Natural killer cell (primary cell): ENCODE measurements around the gene KDM5B. TPM values are rescaled to one million over a fixed set of nuclear protein-coding genes. Genes with fewer than 3 reads are reported as not detected.

Source experiments
- ATAC-seq, 3 donors: fragments of 150-1000 bp in 2 of 3; fragments of 200-7000 bp in 1 of 3; cut with Tn5 transposase; 1 replicate in 1 of 3; 2 replicates in 2 of 3; pipeline ENCODE4 v1.10.0; 2021; ENCODE audit warnings: mild to moderate bottlenecking in 2 of 3, moderate library complexity in 2 of 3
- DNase-seq, 2 donors: peaks; one replicate each; pipeline versions ENCODE4 v3.0.0 to v3.0.0-alpha.2; 2013 to 2021; ENCODE audit warnings: mixed read lengths in 1 of 2
- H3K27ac ChIP-seq: one replicate; pipeline ENCODE4 v1.5.1; 2013; ENCODE audit warnings: mild to moderate bottlenecking, low read length
- H3K27me3 ChIP-seq: one replicate; pipeline ENCODE4 v1.6.1; 2013; ENCODE audit warnings: low read length; ENCODE audit not compliant: control insufficient read depth, insufficient read depth
- H3K36me3 ChIP-seq: one replicate; pipeline ENCODE4 v1.6.1; 2013; ENCODE audit warnings: low read length; ENCODE audit not compliant: control insufficient read depth, insufficient read depth
- H3K4me1 ChIP-seq: one replicate; pipeline ENCODE4 v1.6.1; 2013; ENCODE audit warnings: low read length; ENCODE audit not compliant: control insufficient read depth, insufficient read depth
- H3K4me3 ChIP-seq: one replicate; pipeline ENCODE4 v1.5.1; 2013; ENCODE audit warnings: low read length
- H3K9me3 ChIP-seq: one replicate; pipeline ENCODE4 v1.6.1; 2013; ENCODE audit warnings: low read length; ENCODE audit not compliant: control insufficient read depth, insufficient read depth
- H3K27ac Mint-ChIP-seq, 2 donors: one replicate each; pipeline ENCODE4 v1.8.0; 2022; ENCODE audit warnings: mild to moderate bottlenecking in 2 of 2, mixed read lengths in 2 of 2, moderate library complexity in 1 of 2
- H3K27me3 Mint-ChIP-seq, 2 donors: one replicate each; pipeline ENCODE4 v1.8.0; 2022; ENCODE audit warnings: low read depth in 2 of 2, mixed read lengths in 2 of 2
- H3K36me3 Mint-ChIP-seq: one replicate; pipeline ENCODE4 v1.8.0; 2022; ENCODE audit warnings: mixed read lengths
- H3K4me1 Mint-ChIP-seq, 2 donors: one replicate each; pipeline ENCODE4 v1.8.0; 2022; ENCODE audit warnings: mixed read lengths in 2 of 2
- H3K4me3 Mint-ChIP-seq: one replicate; pipeline ENCODE4 v1.8.0; 2022; ENCODE audit warnings: mild to moderate bottlenecking, moderate library complexity, mixed read lengths
- H3K9me3 Mint-ChIP-seq, 2 donors: one replicate each; pipeline ENCODE4 v1.8.0; 2022; ENCODE audit warnings: mixed read lengths in 2 of 2
- WGBS: methylation state at CpG from one replicate; pipeline ENCODE4 v1.1.7; 2013; ENCODE audit warnings: missing lambda C conversion rate; ENCODE audit not compliant: insufficient coverage; 5-methylcytosine and 5-hydroxymethylcytosine counted together
- intact Hi-C: fragments of 100-400 bp; cut with micrococcal nuclease; formaldehyde crosslinking; loops from one replicate; pipeline ENCODE4 v1.14.2; 2022
- total RNA-seq, 4 donors: library from RNA; stranded (reverse); fragments of 120-200 nt in 1 of 4; gene quantifications; one replicate each; pipeline versions ENCODE4 v1.2.3 to v1.2.4, GENCODE V29; 2013 to 2022
- TF ChIP-seq, protein P1 (sequence below): fragments of 200-600 bp; IDR thresholded peaks from one replicate; pipeline ENCODE4 v1.8.0; 2022; ENCODE audit warnings: antibody characterized with exemption

KDM5B gene
- total RNA-seq, 3 donors from 2014 or later (not counting 1 experiment from before 2014, with no cell fraction given), result 107 to 121 (median 108) TPM

GRCh38 chr1:202821467-202821866 lies 13.2 kb upstream of the KDM5B start:
- Histone ChIP-seq H3K36me3 (no peaks in the 10 kb centered on the region), H3K4me3 (no peak overlapping the region), H3K27me3 (peaks cover 2% of the 10 kb centered on the region), H3K4me1 (no peaks in the 10 kb centered on the region), H3K27ac (no peak overlapping the region), H3K9me3 (no peaks in the 10 kb centered on the region)
- H3K4me3 Mint-ChIP-seq, result no peak overlapping the region
- DNase-seq (no peak), ATAC-seq (no peak)
- H3K27me3 Mint-ChIP-seq, result peaks cover 24 to 30% of the 10 kb centered on the region in 2 donors
- intact Hi-C loops, result no loop called here
- 75% methylated on average over 1 of the region's 2 CpGs for WGBS
- no peaks in the 10 kb centered on the region for H3K4me1 Mint-ChIP-seq
- no peaks in the 10 kb centered on the region for H3K9me3 Mint-ChIP-seq
- H3K36me3 Mint-ChIP-seq, result no peaks in the 10 kb centered on the region
- no peak overlapping the region for H3K27ac Mint-ChIP-seq
- TF ChIP-seq, protein P1, sequence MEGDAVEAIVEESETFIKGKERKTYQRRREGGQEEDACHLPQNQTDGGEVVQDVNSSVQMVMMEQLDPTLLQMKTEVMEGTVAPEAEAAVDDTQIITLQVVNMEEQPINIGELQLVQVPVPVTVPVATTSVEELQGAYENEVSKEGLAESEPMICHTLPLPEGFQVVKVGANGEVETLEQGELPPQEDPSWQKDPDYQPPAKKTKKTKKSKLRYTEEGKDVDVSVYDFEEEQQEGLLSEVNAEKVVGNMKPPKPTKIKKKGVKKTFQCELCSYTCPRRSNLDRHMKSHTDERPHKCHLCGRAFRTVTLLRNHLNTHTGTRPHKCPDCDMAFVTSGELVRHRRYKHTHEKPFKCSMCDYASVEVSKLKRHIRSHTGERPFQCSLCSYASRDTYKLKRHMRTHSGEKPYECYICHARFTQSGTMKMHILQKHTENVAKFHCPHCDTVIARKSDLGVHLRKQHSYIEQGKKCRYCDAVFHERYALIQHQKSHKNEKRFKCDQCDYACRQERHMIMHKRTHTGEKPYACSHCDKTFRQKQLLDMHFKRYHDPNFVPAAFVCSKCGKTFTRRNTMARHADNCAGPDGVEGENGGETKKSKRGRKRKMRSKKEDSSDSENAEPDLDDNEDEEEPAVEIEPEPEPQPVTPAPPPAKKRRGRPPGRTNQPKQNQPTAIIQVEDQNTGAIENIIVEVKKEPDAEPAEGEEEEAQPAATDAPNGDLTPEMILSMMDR, result no peak

DNA sequence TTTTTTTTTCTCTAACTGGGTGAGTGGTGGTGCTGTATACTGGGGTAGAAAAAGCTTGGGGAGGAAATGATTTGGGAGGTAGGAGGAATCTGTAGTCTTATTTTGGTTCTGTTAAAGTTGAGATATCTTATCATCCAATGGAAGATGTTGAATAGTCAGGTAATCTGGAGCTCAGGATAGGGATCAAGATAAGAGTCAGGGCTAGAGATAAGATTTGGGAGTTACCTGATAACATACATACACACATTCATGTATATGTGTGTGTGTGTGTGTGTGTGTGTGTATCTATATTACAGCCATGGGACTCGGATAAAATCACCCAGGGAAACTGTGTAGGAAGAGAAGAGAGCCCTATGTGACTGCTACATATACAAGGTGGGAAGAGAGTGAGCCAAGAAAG lies 10.6 kb upstream of the KDM5B start:
- Histone ChIP-seq H3K4me3 (no peak overlapping the region), H3K4me1 (no peaks in the 10 kb centered on the region), H3K9me3 (no peaks in the 10 kb centered on the region), H3K27me3 (peaks cover 2% of the 10 kb centered on the region), H3K27ac (no peak overlapping the region), H3K36me3 (no peaks in the 10 kb centered on the region)
- no peaks in the 10 kb centered on the region for H3K4me1 Mint-ChIP-seq
- H3K36me3 Mint-ChIP-seq, result no peaks in the 10 kb centered on the region
- intact Hi-C loops, result loop anchor here (10.0 kb wide), 1 partner anchor 864 kb away; the partner anchor contains the start of gene TIMM17A
- H3K27ac Mint-ChIP-seq, result no peak overlapping the region
- peaks cover 9 to 26% of the 10 kb centered on the region in 2 donors for H3K27me3 Mint-ChIP-seq
- ATAC-seq (no peak), DNase-seq (no peak)
- TF ChIP-seq, protein P1, result no peak
- no peaks in the 10 kb centered on the region for H3K9me3 Mint-ChIP-seq
- WGBS, result 86% methylated on average over 1 of the region's 1 CpG
- H3K4me3 Mint-ChIP-seq, result no peak overlapping the region

DNA sequence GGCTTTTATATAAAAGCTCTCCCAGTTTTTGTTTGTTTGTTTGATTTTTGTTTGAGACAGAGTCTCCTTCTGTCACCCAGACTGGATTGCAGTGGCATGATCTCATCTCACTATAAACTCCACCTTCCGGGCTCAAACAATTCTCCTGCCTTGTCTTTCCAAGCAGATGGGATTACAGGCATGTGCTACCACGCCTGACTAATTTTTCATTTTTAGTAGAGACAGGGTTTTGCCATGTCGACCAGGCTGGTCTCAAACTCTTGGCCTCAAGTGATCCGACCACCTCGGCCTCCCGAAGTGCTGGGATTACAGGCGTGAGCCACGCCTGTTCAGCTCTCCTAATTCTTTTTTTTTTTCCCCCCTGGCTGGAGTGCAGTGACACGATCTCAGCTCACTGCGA lies 6.9 kb upstream of the KDM5B start:
- no peak overlapping the region for H3K4me3 Mint-ChIP-seq
- ATAC-seq (no peak), DNase-seq (no peak)
- H3K9me3 Mint-ChIP-seq, result no peaks in the 10 kb centered on the region
- WGBS, result 88% methylated on average over 10 of the region's 10 CpGs
- Histone ChIP-seq H3K27me3 (peaks cover 2% of the 10 kb centered on the region), H3K36me3 (no peaks in the 10 kb centered on the region), H3K27ac (no peak overlapping the region), H3K9me3 (no peaks in the 10 kb centered on the region), H3K4me3 (no peak overlapping the region), H3K4me1 (peaks cover 15% of the 10 kb centered on the region)
- H3K4me1 Mint-ChIP-seq, result peaks cover 12 to 25% of the 10 kb centered on the region in 2 donors
- H3K36me3 Mint-ChIP-seq, result no peaks in the 10 kb centered on the region
- peaks cover 9 to 20% of the 10 kb centered on the region in 2 donors for H3K27me3 Mint-ChIP-seq
- TF ChIP-seq, protein P1, result no peak
- no peak overlapping the region for H3K27ac Mint-ChIP-seq
- intact Hi-C loops, result loop anchor here (10.0 kb wide), 1 partner anchor 860 kb away; the partner anchor contains the start of gene TIMM17A
